GM12864 (cell line): Measurements from ENCODE around the gene TCF7L2.

ENCODE experiments used
- DNase-seq: peaks from one replicate; pipeline ENCODE4 v3.0.0-alpha.2; 2011; ENCODE audit warnings: low read depth
- H3K4me3 ChIP-seq: 2 replicates; pipeline ENCODE4 v1.5.1; 2011; ENCODE audit warnings: mild to moderate bottlenecking, low read depth, low read length, control low read depth
- CTCF ChIP-seq: IDR thresholded peaks from 2 replicates; pipeline ENCODE4 v1.5.1; 2011; ENCODE audit warnings: low read depth, mild to moderate bottlenecking, moderate library complexity, low read length, control low read depth, inconsistent platforms; ENCODE audit errors: missing control alignments

The TCF7L2 gene

GRCh38 chr10:113007343-113007771 lies 57.3 kb downstream of the TCF7L2 start:
- no peak for DNase-seq
- H3K4me3 ChIP-seq: no peak overlapping the region
- no peak for TF ChIP-seq CTCF

GRCh38 chr10:113007821-113008220 lies 57.8 kb downstream of the TCF7L2 start:
- no peak for TF ChIP-seq CTCF
- DNase-seq: no peak
- no peak overlapping the region for H3K4me3 ChIP-seq

- TF ChIP-seq CTCF: no peak
These were observed 61.7 kb downstream of the TCF7L2 start for GRCh38 chr10:113011592-113012374.

GRCh38 chr10:113015201-113015600 lies 65.2 kb downstream of the TCF7L2 start:
- H3K4me3 ChIP-seq: no peak overlapping the region
- no peak for TF ChIP-seq CTCF
- DNase-seq: no peak

More at GRCh38 chr10:113011592-113012374, 61.7 kb downstream of the TCF7L2 start:
- no peak for DNase-seq
- H3K4me3 ChIP-seq: no peak overlapping the region

- H3K4me3 ChIP-seq: no peak overlapping the region
- DNase-seq: no peak
- no peak for TF ChIP-seq CTCF
These were observed 67.3 kb downstream of the TCF7L2 start for GRCh38 chr10:113017376-113017775.

GRCh38 chr10:113018034-113018433 lies 68.0 kb downstream of the TCF7L2 start:
- DNase-seq: no peak
- no peak for TF ChIP-seq CTCF
- no peak overlapping the region for H3K4me3 ChIP-seq

- TF ChIP-seq CTCF: no peak
- no peak for DNase-seq
- H3K4me3 ChIP-seq: no peak overlapping the region
These were observed 69.0 kb downstream of the TCF7L2 start for GRCh38 chr10:113019096-113019495.
